HFFc6 (cell line): Measurements from ENCODE around the gene SMYD3. TPM values are rescaled to one million over a fixed set of nuclear protein-coding genes. Genes with fewer than 3 reads are reported as not detected.
"Not testable (repeated sequence)": the region's sequence is repeated elsewhere in the genome, so short reads cannot be mapped to it uniquely, and the experiment has no call there.

Experiments
- DNase-seq: peaks from one replicate; pipeline ENCODE4 v3.0.0-alpha.2; 2018
- H3K27ac Mint-ChIP-seq: 2 replicates; pipeline ENCODE4 v1.8.0; 2020; ENCODE audit warnings: mild to moderate bottlenecking, mixed read lengths
- H3K27me3 Mint-ChIP-seq: 2 replicates; pipeline ENCODE4 v1.8.0; 2021; ENCODE audit warnings: mild to moderate bottlenecking, moderate library complexity, mixed read lengths; ENCODE audit not compliant: insufficient read depth
- H3K36me3 Mint-ChIP-seq: 2 replicates; pipeline ENCODE4 v1.8.0; 2021; ENCODE audit warnings: low read depth, mixed read lengths
- H3K4me1 Mint-ChIP-seq: 2 replicates; pipeline ENCODE4 v1.8.0; 2020; ENCODE audit warnings: low read depth, mixed read lengths
- H3K4me3 Mint-ChIP-seq: 2 replicates; pipeline ENCODE4 v1.8.0; 2020; ENCODE audit warnings: mild to moderate bottlenecking, moderate library complexity, mixed read lengths
- H3K9me3 Mint-ChIP-seq: 2 replicates; pipeline ENCODE4 v1.8.0; 2020; ENCODE audit warnings: mild to moderate bottlenecking, mixed read lengths
- total RNA-seq, 6 experiments: library from RNA; stranded (reverse); fragmentation: NEBNext Ultra II Directional; extraction: Animal tissue kit (Norgen Biotek cat#: 25700); gene quantifications; 2 replicates in 1 of 6; 3 replicates in 5 of 6; pipeline ENCODE4 v1.2.3, GENCODE V29; 2021
- TF ChIP-seq, protein P1 (sequence below): fragments of 200-600 bp; sonication (generic); IDR thresholded peaks from 2 replicates; pipeline ENCODE4 v1.5.0; 2021; ENCODE audit warnings: antibody characterized with exemption, mild to moderate bottlenecking

SMYD3 gene
- total RNA-seq, 6 experiments from 2014 or later, result 28.4 to 37.9 (median 31.2) TPM

DNA sequence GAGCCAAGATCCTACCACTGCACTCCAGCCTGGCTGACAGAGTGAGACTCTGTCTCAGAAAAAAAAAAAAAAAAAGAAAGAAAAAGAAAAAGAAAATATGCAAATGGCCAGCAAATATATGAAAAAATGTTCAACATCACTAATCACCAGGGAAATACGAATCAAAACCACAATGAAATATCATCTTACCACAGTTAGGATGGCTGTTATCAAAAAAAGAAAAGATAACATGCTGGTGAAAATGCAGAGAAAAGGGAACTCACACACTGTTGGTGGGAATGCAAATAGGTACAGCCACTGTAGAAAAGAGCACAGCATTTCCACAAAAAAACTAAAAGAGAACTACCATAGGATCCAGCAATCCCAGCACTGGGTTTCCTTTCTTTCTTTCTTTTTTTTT is 477.5 kb downstream of the SMYD3 start:
- no peaks in the 10 kb centered on the region for H3K9me3 Mint-ChIP-seq
- H3K4me1 Mint-ChIP-seq, result peaks cover 14% of the 10 kb centered on the region
- H3K27me3 Mint-ChIP-seq, result no peaks in the 10 kb centered on the region
- DNase-seq, result peak; percentile 7
- H3K4me3 Mint-ChIP-seq, result no peak overlapping the region
- no peak overlapping the region for H3K27ac Mint-ChIP-seq
- TF ChIP-seq, protein P1, sequence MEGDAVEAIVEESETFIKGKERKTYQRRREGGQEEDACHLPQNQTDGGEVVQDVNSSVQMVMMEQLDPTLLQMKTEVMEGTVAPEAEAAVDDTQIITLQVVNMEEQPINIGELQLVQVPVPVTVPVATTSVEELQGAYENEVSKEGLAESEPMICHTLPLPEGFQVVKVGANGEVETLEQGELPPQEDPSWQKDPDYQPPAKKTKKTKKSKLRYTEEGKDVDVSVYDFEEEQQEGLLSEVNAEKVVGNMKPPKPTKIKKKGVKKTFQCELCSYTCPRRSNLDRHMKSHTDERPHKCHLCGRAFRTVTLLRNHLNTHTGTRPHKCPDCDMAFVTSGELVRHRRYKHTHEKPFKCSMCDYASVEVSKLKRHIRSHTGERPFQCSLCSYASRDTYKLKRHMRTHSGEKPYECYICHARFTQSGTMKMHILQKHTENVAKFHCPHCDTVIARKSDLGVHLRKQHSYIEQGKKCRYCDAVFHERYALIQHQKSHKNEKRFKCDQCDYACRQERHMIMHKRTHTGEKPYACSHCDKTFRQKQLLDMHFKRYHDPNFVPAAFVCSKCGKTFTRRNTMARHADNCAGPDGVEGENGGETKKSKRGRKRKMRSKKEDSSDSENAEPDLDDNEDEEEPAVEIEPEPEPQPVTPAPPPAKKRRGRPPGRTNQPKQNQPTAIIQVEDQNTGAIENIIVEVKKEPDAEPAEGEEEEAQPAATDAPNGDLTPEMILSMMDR, result no peak
- peaks cover 6% of the 10 kb centered on the region for H3K36me3 Mint-ChIP-seq

DNA sequence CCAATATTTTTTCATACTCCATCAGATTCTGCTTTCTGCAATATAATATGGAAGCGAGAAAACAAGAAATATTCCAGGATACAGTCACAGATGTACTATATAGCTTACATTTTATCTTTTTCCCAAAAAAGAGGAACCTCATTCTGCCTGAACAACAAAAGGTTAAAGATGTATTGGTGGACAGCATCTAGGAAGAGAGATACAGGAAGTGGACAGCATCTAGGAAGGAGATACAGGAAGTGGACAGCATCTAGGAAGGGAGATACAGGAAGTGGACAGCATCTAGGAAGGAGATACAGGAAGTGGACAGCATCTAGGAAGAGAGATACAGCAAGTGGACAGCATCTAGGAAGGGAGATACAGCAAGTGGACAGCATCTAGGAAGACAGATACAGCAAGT is 483.0 kb downstream of the SMYD3 start:
- H3K4me1 Mint-ChIP-seq, H3K9me3 Mint-ChIP-seq, H3K27me3 Mint-ChIP-seq, H3K4me3 Mint-ChIP-seq, H3K27ac Mint-ChIP-seq, H3K36me3 Mint-ChIP-seq, DNase-seq: not testable (repeated sequence)

DNA sequence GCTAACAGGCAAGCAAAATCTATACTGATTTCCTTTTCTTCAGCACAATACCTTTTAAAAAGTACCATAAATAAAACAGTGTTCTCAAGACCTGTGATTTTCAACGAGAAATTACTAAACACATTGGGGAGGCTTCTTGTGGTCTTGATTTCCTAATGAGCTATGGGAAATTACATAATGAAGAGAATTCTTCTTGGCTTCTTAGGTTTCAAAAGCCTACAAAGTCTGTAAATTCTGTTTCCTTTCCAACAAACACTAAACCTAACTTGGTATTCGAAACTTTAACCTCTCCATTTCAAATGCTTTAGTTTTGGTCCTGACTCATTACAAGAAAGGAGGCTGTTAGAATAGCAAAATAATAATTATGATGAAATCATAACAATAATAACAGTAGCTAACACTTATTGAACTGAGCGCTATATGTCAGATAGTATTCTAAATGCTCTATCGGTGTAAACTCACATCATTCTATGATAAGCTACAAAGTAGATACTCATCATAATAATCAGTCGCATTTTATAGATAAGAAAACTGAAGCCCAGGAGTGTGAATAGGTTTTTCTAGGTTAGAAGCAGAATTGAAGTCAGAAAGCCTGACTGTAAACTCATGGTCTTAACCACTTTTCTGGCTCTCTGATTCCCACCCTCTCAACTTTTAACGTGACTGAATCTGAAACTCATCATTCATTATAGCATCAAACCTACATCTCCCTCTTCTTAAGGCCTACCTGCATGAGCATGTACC is 486.7 kb downstream of the SMYD3 start:
- TF ChIP-seq, protein P1, result no peak
- DNase-seq, result no peak
- H3K27me3 Mint-ChIP-seq, result peaks cover 2% of the 10 kb centered on the region; the same call in 1 of the 2 replicates
- no peak overlapping the region for H3K4me3 Mint-ChIP-seq
- no peaks in the 10 kb centered on the region for H3K9me3 Mint-ChIP-seq
- no peak overlapping the region for H3K27ac Mint-ChIP-seq
- no peaks in the 10 kb centered on the region for H3K4me1 Mint-ChIP-seq
- H3K36me3 Mint-ChIP-seq, result no peaks in the 10 kb centered on the region

DNA sequence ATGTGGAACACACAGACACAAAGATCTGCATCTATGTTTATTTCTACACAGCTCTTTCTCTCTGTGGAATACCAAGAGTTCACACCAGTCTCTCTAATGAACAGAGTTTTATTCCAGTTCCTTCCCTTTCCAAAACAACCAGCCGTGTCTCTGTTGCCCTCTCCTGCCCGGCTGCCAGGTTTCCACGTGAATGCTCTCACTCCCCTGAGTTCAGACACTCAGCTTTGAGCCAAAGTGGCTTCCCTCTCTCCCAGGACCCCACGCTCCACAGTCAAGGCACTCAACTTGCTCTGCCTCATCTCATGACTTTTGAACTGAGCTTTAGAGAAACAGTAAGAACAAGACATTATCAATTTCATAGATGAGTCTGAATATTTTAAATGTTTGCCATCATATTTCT is 488.9 kb downstream of the SMYD3 start:
- no peaks in the 10 kb centered on the region for H3K9me3 Mint-ChIP-seq
- no peaks in the 10 kb centered on the region for H3K4me1 Mint-ChIP-seq
- H3K4me3 Mint-ChIP-seq, result no peak overlapping the region; the same call in 1 of the 2 replicates
- no peak overlapping the region for H3K27ac Mint-ChIP-seq
- TF ChIP-seq, protein P1, result no peak
- DNase-seq, result no peak
- H3K27me3 Mint-ChIP-seq, result peaks cover 2% of the 10 kb centered on the region; the same call in 1 of the 2 replicates
- no peaks in the 10 kb centered on the region for H3K36me3 Mint-ChIP-seq

DNA sequence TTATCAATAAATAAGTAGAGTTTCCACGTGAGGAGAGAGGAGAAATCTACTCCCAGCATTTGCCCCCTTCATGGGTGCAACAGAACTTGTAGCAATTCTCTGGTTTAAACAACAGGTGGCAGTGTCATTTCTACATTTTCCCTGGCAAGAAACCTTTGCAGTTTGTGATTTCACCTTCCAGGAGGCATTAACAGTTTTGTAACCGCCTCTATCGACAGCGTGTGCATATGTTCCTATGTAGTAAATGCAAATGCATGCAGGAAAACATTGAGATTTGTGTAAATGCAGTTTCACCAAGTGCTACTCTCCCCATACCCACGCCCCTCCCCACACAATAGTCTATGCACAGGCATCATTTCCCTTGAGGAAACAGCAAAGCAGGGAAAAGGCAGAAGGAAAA is 494.7 kb downstream of the SMYD3 start:
- Mint-ChIP-seq H3K4me3 (no peak overlapping the region), H3K36me3 (peaks cover under 1% of the 10 kb centered on the region; the same call in 1 of the 2 replicates), H3K4me1 (no peaks in the 10 kb centered on the region), H3K27me3 (no peaks in the 10 kb centered on the region), H3K9me3 (no peaks in the 10 kb centered on the region), H3K27ac (no peak overlapping the region)
- TF ChIP-seq, protein P1, result peak; percentile 83
- DNase-seq, result peak; percentile 19

DNA sequence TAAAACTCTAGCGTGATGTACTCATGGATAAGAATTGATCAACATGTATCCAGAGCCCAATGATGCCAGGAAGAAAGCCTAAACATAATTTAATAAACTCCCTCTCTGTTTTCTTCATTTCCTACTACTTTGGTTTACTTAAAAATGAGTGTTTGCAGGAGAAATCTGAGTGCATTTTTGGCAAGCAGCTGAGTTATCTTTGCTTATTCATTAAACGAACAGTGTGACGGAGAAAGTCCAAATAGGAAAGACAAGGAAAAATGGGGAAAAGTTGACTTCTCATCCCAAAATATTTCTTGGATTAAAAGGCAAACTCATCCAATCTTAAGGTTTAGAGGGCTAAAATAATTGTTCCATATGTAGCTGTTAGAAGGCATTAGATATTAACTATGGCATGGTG is 496.7 kb downstream of the SMYD3 start:
- no peaks in the 10 kb centered on the region; the same call in 1 of the 2 replicates for H3K27me3 Mint-ChIP-seq
- no peaks in the 10 kb centered on the region for H3K9me3 Mint-ChIP-seq
- DNase-seq, result no peak
- no peak overlapping the region for H3K4me3 Mint-ChIP-seq
- TF ChIP-seq, protein P1, result no peak
- peaks cover 10% of the 10 kb centered on the region; the same call in 1 of the 2 replicates for H3K36me3 Mint-ChIP-seq
- H3K4me1 Mint-ChIP-seq, result peaks cover 7% of the 10 kb centered on the region
- H3K27ac Mint-ChIP-seq, result no peak overlapping the region
